GM19455 (cell line): ENCODE data around the gene GM2A.
"Not testable (repeated sequence)": the region's sequence is repeated elsewhere in the genome, so short reads cannot be mapped to it uniquely, and the experiment has no call there.

ENCODE experiments used
- ATAC-seq: cut with Tn5 transposase; IDR thresholded peaks from one replicate; pipeline ENCODE4 v1.9.1; 2021; ENCODE audit not compliant: unreplicated experiment

The GM2A gene

GRCh38 chr5:151227918-151228447 lies 25.0 kb upstream of the GM2A start:
- ATAC-seq = no peak

GRCh38 chr5:151228986-151229385 lies 24.0 kb upstream of the GM2A start:
- ATAC-seq = no peak

- ATAC-seq = no peak
These were observed 22.8 kb upstream of the GM2A start for GRCh38 chr5:151230048-151230680.

DNA sequence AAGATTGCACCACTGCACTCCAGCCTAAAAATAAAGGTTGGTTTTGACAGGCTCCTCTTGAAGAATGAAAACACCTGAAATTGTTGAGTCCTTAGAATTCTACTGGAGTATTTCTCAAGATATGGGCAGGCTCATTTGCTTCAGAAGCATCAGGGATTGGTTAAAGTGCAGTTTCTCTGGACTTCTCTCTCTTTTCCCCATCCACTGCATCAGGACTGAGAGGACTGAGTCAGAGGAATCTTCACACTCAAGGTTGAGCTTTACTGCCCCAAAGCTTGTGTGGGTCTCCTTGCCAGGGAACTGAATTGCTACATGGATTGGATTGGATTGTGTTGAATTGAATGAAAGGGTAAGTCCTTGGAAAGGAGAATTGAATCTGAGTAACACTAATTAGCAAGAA lies 21.6 kb upstream of the GM2A start:
- ATAC-seq = no peak

- ATAC-seq = peak; percentile 64
These were observed 19.3 kb upstream of the GM2A start for GRCh38 chr5:151233616-151234085.

DNA sequence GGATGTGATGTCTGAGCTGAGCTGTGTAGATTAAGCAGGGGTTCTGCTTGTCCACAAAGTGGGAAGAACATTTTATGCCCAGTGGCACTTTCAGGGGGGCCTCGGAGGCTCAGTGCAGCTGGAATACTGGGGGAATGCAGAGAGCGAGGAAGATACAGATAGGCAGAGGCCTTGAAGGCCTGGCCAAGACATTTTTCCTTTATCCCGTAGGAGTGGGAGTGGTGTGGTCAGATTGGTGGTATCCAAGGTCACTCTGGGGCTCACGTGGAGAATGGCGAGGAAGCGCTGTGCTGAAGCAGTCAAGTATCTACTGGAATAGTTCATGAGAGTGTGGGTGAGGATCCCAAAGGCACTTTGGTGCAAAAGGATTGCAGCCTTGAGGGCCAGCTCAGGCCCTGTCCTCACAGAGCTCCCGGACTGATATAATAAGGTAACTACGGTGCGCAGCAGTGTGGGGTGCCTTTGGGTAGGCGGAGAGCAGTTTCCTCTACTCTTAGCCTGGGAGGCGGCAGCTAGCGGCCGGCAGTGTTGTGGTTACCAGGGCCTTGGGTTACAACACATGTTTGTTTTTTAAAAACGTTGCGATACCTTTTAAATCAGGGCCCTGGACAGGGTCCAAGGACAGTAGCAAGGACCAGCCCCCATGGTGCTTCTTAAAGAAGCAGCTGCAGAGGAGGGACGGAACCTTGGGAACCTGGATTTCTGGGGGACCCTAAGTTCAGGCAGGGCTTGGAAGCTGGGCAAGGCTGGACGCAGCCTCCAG lies 18.3 kb upstream of the GM2A start:
- ATAC-seq = peak; percentile 65

GRCh38 chr5:151235239-151235571 lies 17.8 kb upstream of the GM2A start:
- ATAC-seq = not testable (repeated sequence)

DNA sequence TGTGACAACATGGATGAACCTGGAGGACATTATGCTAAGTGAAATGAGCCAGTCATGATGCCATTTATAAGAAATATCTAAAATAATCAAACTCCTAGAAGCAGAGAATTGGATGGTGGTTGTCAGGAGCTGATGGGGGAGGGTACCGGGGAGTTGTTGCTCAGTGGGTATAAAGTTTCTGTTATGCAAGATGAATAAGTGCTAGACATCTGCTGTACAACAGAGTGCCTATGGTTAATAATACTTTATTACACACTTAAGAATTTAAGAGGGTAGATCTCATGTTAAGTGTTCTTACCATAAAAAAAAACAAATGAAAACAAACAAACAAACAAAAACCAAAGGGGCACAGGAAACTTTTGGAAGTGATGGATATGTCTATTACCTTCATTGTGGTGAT lies 16.1 kb upstream of the GM2A start:
- no peak for ATAC-seq

DNA sequence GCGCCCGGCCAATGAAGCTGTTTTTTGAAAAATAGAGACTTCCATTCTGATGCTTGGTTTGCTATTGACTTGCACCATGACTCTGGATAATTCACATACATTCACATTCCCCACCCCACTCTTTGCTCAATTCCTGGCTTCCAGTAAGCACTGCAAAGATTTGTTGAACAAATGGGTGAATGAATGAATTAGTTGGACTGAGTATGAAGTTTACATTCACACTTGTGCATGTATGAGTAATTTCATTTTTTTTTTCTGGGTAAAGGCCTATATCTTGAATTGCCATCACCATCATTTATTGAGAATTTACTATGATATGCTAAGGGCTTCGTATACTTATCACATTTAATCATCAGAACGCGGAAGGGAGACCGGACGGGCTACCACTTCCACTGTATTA lies 15.3 kb upstream of the GM2A start:
- ATAC-seq = no peak

- peak; percentile 37 for ATAC-seq
These were observed 14.7 kb upstream of the GM2A start for GRCh38 chr5:151238303-151238741.

DNA sequence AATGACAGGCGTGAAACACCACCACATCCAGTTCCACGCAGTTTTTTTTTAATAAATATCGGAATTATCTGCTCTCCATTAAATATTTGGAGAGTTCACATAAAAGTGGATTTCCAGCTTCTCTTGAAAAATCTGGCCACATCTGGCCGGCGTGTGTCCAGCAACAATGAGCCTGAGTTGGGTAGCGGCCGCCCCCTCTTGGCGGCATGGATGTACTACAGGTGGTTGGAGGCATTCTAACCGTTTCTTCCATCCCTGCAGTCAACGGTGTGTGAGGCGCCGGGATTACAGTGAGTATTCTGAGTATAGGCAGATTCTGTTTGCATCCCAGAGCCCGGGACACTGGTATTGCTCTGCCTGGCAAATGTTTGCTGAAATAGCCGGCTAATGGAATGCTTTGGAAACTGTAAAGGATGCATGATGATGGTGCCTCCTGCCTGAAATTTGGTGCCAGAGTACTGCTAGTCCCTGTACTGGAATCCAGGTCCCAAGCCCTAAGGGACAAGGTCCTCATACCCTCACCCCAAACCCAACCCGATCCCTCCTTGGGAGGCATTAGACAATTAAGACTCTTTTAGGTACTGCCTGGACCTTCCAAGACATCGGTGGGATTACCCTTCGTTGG lies 13.6 kb upstream of the GM2A start:
- ATAC-seq = no peak

DNA sequence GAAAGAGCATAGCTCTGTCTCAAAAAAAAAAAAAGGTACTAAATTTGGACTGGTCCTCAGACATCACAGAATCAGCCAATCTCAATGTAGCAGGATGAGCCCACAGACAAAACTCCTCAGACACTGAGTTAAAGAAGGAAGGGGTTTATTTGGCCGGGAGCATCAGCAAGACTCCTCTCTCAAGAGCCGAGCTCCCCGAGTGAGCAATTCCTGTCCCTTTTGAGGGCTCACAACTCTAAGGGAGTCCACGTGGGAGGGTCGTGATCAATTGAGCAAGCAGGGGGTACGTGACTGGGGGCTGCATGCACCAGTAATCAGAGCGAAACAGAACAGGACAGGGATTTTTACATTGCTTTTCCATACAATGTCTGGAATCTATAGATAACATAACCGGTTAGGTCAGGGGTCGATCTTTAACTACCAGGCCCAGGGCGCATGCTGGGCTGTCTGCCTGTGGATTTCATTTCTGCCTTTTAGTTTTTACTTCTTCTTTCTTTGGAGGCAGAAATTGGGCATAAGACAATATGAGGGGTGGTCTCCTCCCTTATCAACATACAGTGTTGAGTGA lies 12.6 kb upstream of the GM2A start:
- not testable (repeated sequence) for ATAC-seq

DNA sequence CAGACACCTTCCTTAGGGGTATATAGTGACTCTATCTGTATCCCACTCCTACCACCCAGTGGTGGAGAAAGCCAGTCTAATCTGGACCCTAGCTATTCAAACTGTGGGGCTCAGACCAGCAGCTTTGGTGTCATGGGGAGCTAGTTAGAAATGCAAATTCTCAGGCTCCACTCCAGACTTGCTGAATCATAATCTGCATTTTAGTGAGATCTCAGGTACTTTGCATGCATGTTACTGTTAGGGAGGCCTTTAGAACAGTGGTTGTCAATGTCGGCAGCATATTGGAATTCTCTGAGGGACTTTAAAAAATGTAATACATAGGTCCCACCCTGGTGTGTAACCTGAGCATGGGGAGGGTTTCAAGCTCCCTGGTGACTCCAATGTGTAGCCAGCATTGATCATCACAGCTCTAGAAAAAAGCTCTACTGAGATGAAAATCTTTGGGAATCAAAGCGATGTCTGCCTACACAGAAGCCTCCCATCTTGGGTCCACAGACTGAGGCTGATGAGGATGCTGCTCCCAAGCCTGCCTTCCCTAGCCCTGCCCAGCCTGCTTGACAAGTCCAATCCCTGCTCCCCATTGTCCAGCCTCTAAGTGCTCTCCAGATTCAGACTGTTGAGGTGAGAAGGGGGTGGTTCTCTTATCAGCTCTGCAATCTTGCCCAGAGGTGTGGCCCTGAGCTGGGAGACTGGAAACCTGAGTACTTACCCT lies 11.9 kb upstream of the GM2A start:
- no peak for ATAC-seq

GRCh38 chr5:151243127-151243526 lies 9.9 kb upstream of the GM2A start:
- no peak for ATAC-seq

GRCh38 chr5:151243564-151243963 lies 9.4 kb upstream of the GM2A start:
- ATAC-seq = no peak

GRCh38 chr5:151244206-151244605 lies 8.8 kb upstream of the GM2A start:
- no peak for ATAC-seq

GRCh38 chr5:151245680-151246219 lies 7.2 kb upstream of the GM2A start:
- no peak for ATAC-seq

DNA sequence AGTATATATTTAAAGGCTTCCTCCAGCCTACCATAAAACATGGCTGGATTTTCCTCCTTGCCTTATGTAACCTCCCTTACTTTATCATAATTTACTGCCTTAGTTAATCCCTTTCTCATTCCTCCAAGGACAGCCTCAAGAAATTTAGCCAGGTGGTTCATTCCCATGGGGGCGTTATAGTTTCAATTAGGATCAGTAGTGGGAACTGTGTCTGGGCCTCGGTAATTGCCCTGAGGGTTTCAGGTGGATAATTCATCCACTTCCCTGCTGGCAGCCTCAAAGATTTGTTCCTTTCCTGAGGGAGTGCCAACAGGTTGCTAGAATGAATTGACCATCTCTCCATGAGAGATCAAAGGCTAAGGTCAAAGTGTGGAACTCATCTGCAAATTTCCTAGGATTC lies 4.3 kb upstream of the GM2A start:
- no peak for ATAC-seq

GRCh38 chr5:151249281-151249680 lies 3.7 kb upstream of the GM2A start:
- no peak for ATAC-seq

DNA sequence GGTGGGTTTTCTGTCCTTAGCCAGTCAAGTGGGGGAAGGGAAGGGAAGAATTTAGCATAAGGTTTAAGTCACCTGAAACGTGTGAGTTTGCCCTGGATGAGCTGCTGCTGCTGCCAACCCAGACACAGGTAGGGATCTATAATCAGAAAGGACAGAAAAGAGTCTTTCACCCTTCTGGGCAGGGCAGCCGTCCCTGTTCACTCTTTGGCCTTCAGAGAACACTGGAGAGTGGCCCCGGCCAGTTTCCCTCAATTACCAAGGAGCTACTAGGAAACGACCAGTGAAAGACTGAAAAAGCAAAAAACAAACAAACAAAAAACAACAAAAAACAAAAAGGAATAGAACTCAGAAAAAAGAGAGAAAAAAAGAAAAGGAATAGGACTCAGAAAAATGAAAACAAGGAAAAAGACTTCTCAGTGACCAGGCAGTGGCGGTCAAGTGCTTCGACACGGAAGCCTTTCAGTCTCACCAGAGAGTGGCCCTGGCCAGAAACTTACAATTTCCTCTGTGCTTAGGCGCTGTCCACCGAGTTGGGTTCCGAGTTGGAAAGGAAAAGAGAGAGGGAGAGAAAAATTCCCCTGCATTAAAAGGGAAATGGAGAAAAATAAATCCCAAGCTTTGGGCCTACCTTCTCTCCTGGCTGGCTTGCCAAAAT lies 2.5 kb upstream of the GM2A start:
- ATAC-seq = no peak
